GM19043 (cell line): ENCODE data around the gene ARID4A.
"Not testable (repeated sequence)": the region's sequence is repeated elsewhere in the genome, so short reads cannot be mapped to it uniquely, and the experiment has no call there.

ENCODE experiments used
- ATAC-seq: cut with Tn5 transposase; IDR thresholded peaks from one replicate; pipeline ENCODE4 v1.9.1; 2021; ENCODE audit warnings: low read depth; ENCODE audit not compliant: unreplicated experiment

Gene ARID4A

GRCh38 chr14:58298477-58299400 is at the start of gene ARID4A:
Gene ARID4A, plus strand, starts transcription at chr14:58298555. Its CDS starts 1,300 bp downstream, at chr14:58299855.
- ATAC-seq = no peak

GRCh38 chr14:58249611-58250010 is 48.7 kb upstream of the ARID4A start:
- no peak for ATAC-seq

GRCh38 chr14:58258156-58258555 is 40.2 kb upstream of the ARID4A start:
- ATAC-seq = no peak

- ATAC-seq = not testable (repeated sequence)
These were observed 36.4 kb upstream of the ARID4A start for GRCh38 chr14:58262005-58262404.

- ATAC-seq = no peak
These were observed 33.0 kb upstream of the ARID4A start for GRCh38 chr14:58265401-58265800.

- no peak for ATAC-seq
These were observed 27.7 kb upstream of the ARID4A start for GRCh38 chr14:58270628-58271027.

GRCh38 chr14:58272588-58273372 is 25.6 kb upstream of the ARID4A start:
- no peak for ATAC-seq

GRCh38 chr14:58274881-58275280 is 23.5 kb upstream of the ARID4A start:
- ATAC-seq = no peak

- ATAC-seq = no peak
These were observed 22.7 kb upstream of the ARID4A start for GRCh38 chr14:58275527-58276190.

- no peak for ATAC-seq
These were observed 22.1 kb upstream of the ARID4A start for GRCh38 chr14:58276208-58276607.

GRCh38 chr14:58278177-58278576 is 20.2 kb upstream of the ARID4A start:
- no peak for ATAC-seq

- peak; percentile 76 for ATAC-seq
These were observed 17.2 kb upstream of the ARID4A start for GRCh38 chr14:58280954-58281787.

GRCh38 chr14:58281969-58282368 is 16.4 kb upstream of the ARID4A start:
- no peak for ATAC-seq

- ATAC-seq = no peak
These were observed 15.3 kb upstream of the ARID4A start for GRCh38 chr14:58282925-58283593.

- no peak for ATAC-seq
These were observed 14.6 kb upstream of the ARID4A start for GRCh38 chr14:58283730-58284129.

- no peak for ATAC-seq
These were observed 13.2 kb upstream of the ARID4A start for GRCh38 chr14:58285132-58285531.

GRCh38 chr14:58287607-58288042 is 10.7 kb upstream of the ARID4A start:
- no peak for ATAC-seq

GRCh38 chr14:58288106-58288792 is 10.1 kb upstream of the ARID4A start:
- ATAC-seq = no peak

- no peak for ATAC-seq
These were observed 6.7 kb upstream of the ARID4A start for GRCh38 chr14:58291646-58292045.
